ENCODE data around the gene TMEM54. TPM values are rescaled to one million over a fixed set of nuclear protein-coding genes. Genes with fewer than 3 reads are reported as not detected.

Gene TMEM54
- total and polyA plus RNA-seq, 4 donors: 0.92 to 10.9 (median 2.6) TPM

GRCh38 chr1:32860566-32860965, 40.6 kb downstream of the TMEM54 start:
- H3K4me1 ChIP-seq (ENCODE audit: control insufficient read depth in 4 of 4, insufficient read depth in 4 of 4, low read length in 3 of 4): peaks cover 4 to 23% (median 15%) of the 10 kb centered on the region in 4 donors
- H3K9ac ChIP-seq (ENCODE audit: low read depth in 1 of 2, low read length in 2 of 2): no peak overlapping the region
- H3K36me3 ChIP-seq (ENCODE audit: control insufficient read depth in 4 of 4, insufficient read depth in 3 of 4, low read depth in 1 of 4, low read length in 3 of 4): peaks cover 0 to 32% (median 17%) of the 10 kb centered on the region in 4 donors
- no peak for DNase-seq (ENCODE audit: low spot score)
- no peaks in the 10 kb centered on the region for H3K27me3 ChIP-seq (ENCODE audit: control insufficient read depth in 4 of 4, insufficient read depth in 4 of 4, low read length in 3 of 4)
- TF ChIP-seq YY1 (IDR thresholded peaks at IDR 0.05): no peak
- TF ChIP-seq, protein P1, sequence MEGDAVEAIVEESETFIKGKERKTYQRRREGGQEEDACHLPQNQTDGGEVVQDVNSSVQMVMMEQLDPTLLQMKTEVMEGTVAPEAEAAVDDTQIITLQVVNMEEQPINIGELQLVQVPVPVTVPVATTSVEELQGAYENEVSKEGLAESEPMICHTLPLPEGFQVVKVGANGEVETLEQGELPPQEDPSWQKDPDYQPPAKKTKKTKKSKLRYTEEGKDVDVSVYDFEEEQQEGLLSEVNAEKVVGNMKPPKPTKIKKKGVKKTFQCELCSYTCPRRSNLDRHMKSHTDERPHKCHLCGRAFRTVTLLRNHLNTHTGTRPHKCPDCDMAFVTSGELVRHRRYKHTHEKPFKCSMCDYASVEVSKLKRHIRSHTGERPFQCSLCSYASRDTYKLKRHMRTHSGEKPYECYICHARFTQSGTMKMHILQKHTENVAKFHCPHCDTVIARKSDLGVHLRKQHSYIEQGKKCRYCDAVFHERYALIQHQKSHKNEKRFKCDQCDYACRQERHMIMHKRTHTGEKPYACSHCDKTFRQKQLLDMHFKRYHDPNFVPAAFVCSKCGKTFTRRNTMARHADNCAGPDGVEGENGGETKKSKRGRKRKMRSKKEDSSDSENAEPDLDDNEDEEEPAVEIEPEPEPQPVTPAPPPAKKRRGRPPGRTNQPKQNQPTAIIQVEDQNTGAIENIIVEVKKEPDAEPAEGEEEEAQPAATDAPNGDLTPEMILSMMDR (IDR thresholded peaks at IDR 0.05; ENCODE audit: low read depth, low read length, missing input control): no peak
- TF ChIP-seq JUND (IDR thresholded peaks at IDR 0.05): no peak
- TF ChIP-seq TAF1 (conservative IDR thresholded peaks at IDR 0.05): no peak
- TF ChIP-seq ZBTB33 (IDR thresholded peaks at IDR 0.05): no peak
- TF ChIP-seq FOXA1 (IDR thresholded peaks at IDR 0.05): no peak
- TF ChIP-seq, protein P2, sequence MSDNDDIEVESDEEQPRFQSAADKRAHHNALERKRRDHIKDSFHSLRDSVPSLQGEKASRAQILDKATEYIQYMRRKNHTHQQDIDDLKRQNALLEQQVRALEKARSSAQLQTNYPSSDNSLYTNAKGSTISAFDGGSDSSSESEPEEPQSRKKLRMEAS (IDR thresholded peaks at IDR 0.05): no peak
- no peak for TF ChIP-seq HNF4A (conservative IDR thresholded peaks at IDR 0.05)
- H3K27ac ChIP-seq (ENCODE audit: low read depth in 1 of 2, low read length in 2 of 2): no peak overlapping the region
- H3K4me3 ChIP-seq (ENCODE audit: low read depth in 1 of 3, low read length in 3 of 3): no peak overlapping the region
- H3K9me3 ChIP-seq (ENCODE audit: control insufficient read depth in 4 of 4, low read length in 3 of 4): no peaks in the 10 kb centered on the region

DNA sequence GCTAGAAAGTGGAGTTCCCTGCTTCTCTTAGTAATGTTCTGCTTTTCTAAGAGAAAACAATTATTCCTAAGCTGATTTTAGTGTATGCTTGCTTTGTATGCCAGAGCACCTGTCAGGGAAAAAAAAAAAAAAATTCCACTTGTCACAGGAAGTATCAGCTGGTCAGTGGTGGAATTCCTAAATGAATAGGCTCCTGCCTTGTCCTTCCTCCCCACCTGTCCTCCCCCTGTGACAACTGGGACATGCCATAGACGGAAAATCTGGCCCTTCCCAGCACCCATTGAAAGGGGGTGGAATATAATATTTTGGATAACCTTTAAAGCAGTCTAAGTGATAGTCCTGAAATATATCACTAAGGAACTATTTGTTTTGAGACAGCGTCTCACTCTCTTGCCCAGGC, 41.3 kb downstream of the TMEM54 start:
- peaks cover 0 to 32% (median 17%) of the 10 kb centered on the region in 4 donors for H3K36me3 ChIP-seq (ENCODE audit: control insufficient read depth in 4 of 4, insufficient read depth in 3 of 4, low read depth in 1 of 4, low read length in 3 of 4)

More for the DNA sequence above, 41.3 kb downstream of the TMEM54 start:
- no peaks in the 10 kb centered on the region for H3K27me3 ChIP-seq (ENCODE audit: control insufficient read depth in 4 of 4, insufficient read depth in 4 of 4, low read length in 3 of 4)
- no peak overlapping the region for H3K4me3 ChIP-seq (ENCODE audit: low read depth in 1 of 3, low read length in 3 of 3)
- peaks cover 4 to 22% (median 12%) of the 10 kb centered on the region in 4 donors for H3K4me1 ChIP-seq (ENCODE audit: control insufficient read depth in 4 of 4, insufficient read depth in 4 of 4, low read length in 3 of 4)
- no peak overlapping the region for H3K9ac ChIP-seq (ENCODE audit: low read depth in 1 of 2, low read length in 2 of 2)
- no peak for DNase-seq (ENCODE audit: low spot score)
- TF ChIP-seq EGR1 (IDR thresholded peaks at IDR 0.05; ENCODE audit: low read depth in 2 of 2) (no peak), HNF4G (IDR thresholded peaks at IDR 0.05) (no peak), REST (IDR thresholded peaks at IDR 0.05) (no peak), FOXA1 (IDR thresholded peaks at IDR 0.05) (no peak), RAD21 (IDR thresholded peaks at IDR 0.05) (no peak), YY1 (IDR thresholded peaks at IDR 0.05) (no peak), GABPA (IDR thresholded peaks at IDR 0.05 in 1 of 2, conservative IDR thresholded peaks at IDR 0.05 in 1 of 2) (no peak)
- TF ChIP-seq, protein P1 (IDR thresholded peaks at IDR 0.05; ENCODE audit: low read depth, low read length, missing input control): no peak
- TF ChIP-seq, protein P2 (IDR thresholded peaks at IDR 0.05): no peak
- no peak overlapping the region for H3K27ac ChIP-seq (ENCODE audit: low read depth in 1 of 2, low read length in 2 of 2)
- 98% methylated on average over 2 of the region's 2 CpGs for WGBS
- no peaks in the 10 kb centered on the region for H3K9me3 ChIP-seq (ENCODE audit: control insufficient read depth in 4 of 4, low read length in 3 of 4)
